GM08714 (cell line): Measurements from ENCODE around the gene MTHFD1L.

Experiments
- H3K4me3 ChIP-seq: fragments of 200-500 bp; sonication (Bioruptor generic); 2 replicates; pipeline ENCODE4 v1.5.1; 2014; ENCODE audit warnings: mild to moderate bottlenecking, low read length, inconsistent platforms
- ZNF274 ChIP-seq: IDR thresholded peaks from 2 replicates; pipeline ENCODE4 v1.6.1; 2012; ENCODE audit warnings: mild to moderate bottlenecking, low read depth, low read length

Gene MTHFD1L

GRCh38 chr6:150925976-150926375 is 60.5 kb downstream of the MTHFD1L start:
- TF ChIP-seq ZNF274: no peak
- no peak overlapping the region for H3K4me3 ChIP-seq

DNA sequence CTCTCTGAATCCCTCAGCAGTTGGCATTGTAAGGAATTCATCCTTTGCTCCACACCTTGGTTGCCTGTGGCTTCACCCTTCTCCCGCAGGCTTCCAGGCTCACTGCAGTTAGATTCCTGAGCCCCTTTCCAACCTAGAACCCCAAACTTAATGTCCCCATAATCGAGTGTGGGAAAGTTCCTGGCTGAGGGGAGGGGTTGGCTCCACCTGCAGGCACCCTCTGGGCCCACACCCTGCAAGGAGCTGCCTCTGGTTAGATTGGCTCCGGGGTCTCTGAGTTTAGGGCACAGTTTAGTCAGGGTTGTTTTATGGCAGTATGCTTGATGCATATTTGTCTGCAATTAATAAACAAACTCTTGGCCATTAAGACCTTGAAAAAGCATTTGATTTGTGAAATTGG is 63.4 kb downstream of the MTHFD1L start:
- no peak overlapping the region for H3K4me3 ChIP-seq
- TF ChIP-seq ZNF274: no peak

GRCh38 chr6:150929416-150929815 is 63.9 kb downstream of the MTHFD1L start:
- TF ChIP-seq ZNF274: no peak
- no peak overlapping the region for H3K4me3 ChIP-seq

- TF ChIP-seq ZNF274: no peak
- no peak overlapping the region for H3K4me3 ChIP-seq
These were observed 65.3 kb downstream of the MTHFD1L start for GRCh38 chr6:150930841-150931240.

DNA sequence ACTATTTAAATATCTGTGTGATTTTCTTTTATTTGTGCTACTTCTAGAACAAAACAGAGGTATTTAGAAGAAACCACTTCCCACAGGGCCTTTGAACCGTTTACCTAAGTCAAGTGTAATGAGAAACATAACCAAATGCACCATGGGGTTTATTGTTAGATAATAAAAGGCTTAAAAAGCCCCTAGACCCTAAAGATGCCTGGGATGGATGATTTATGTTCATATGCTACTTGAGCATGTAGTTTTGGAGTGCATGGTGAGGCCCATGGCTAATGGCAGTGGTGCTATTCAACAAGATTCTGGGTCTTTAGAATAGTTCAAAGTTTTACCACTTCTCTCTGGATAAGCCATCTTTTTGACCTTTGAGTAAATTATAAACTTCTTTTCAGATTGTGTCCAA is 65.9 kb downstream of the MTHFD1L start:
- TF ChIP-seq ZNF274: no peak

GRCh38 chr6:150932996-150933395 is 67.5 kb downstream of the MTHFD1L start:
- no peak for TF ChIP-seq ZNF274
- H3K4me3 ChIP-seq: no peak overlapping the region

More for the DNA sequence above, 65.9 kb downstream of the MTHFD1L start:
- no peak overlapping the region for H3K4me3 ChIP-seq

GRCh38 chr6:150934380-150934779 is 68.9 kb downstream of the MTHFD1L start:
- H3K4me3 ChIP-seq: no peak overlapping the region
- no peak for TF ChIP-seq ZNF274

- TF ChIP-seq ZNF274: no peak
- no peak overlapping the region for H3K4me3 ChIP-seq
These were observed 70.6 kb downstream of the MTHFD1L start for GRCh38 chr6:150936021-150936555.

- TF ChIP-seq ZNF274: no peak
- no peak overlapping the region for H3K4me3 ChIP-seq
These were observed 71.8 kb downstream of the MTHFD1L start for GRCh38 chr6:150937132-150937906.

DNA sequence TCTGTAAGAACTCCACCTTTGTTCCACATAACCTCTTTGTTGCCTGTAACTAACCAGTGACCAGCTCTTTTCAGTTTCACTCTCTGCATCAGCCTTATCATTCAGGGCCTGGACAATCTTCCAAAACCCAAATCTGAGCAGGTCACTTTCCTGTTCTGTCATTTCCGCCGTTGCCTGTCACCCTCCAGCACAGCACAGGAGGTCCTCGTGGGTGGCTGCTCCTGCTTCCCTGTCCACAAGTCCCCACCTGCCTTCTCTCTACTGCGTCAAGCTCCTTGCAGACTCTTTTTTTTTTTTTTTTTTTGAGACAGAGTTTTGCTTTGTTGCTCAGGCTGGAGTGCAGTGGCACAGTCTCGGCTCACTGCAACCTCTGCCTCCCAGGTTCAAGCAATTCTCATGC is 73.9 kb downstream of the MTHFD1L start:
- TF ChIP-seq ZNF274: no peak
- no peak overlapping the region for H3K4me3 ChIP-seq

GRCh38 chr6:150940941-150941340 is 75.4 kb downstream of the MTHFD1L start:
- no peak overlapping the region for H3K4me3 ChIP-seq
- no peak for TF ChIP-seq ZNF274

GRCh38 chr6:150949526-150949925 is 84.0 kb downstream of the MTHFD1L start:
- H3K4me3 ChIP-seq: no peak overlapping the region
- TF ChIP-seq ZNF274: no peak

DNA sequence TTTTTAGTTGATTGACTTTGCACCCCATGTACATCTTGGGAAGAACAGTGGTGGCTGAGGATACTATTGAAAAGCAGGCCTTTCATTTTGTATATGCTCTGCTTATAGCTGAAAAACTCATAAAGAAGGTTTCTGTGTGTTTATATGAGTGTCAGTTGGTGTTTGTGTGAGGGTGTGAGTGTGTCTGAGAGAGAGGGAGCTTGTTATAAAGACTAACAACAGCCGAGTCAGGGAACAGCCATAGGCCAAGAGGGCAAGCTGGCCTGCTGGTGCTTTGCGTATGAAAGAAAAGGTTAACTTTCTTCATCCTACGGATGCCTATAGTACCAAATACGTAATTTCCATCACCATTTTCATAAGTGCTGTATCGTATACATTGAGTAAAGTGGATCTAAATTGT is 88.3 kb downstream of the MTHFD1L start:
- TF ChIP-seq ZNF274: no peak
- H3K4me3 ChIP-seq: no peak overlapping the region

- no peak overlapping the region for H3K4me3 ChIP-seq
- no peak for TF ChIP-seq ZNF274
These were observed 93.7 kb downstream of the MTHFD1L start for GRCh38 chr6:150959166-150959565.

GRCh38 chr6:150962436-150962835 is 96.9 kb downstream of the MTHFD1L start:
- TF ChIP-seq ZNF274: no peak
- H3K4me3 ChIP-seq: no peak overlapping the region
